Ureter (tissue), 1 donor: ENCODE measurements around the gene RYR3. TPM values are rescaled to one million over a fixed set of nuclear protein-coding genes. Genes with fewer than 3 reads are reported as not detected.

Source experiments
- DNase-seq: peaks from one replicate; pipeline ENCODE4 v3.0.0-alpha.2; 2020; ENCODE audit warnings: low spot score
- total RNA-seq: library from RNA; stranded (reverse); gene quantifications from one replicate; pipeline ENCODE4 v1.2.4, GENCODE V29; 2023
- donor health status: DM: yes; HTN: yes; CAD: no.

RYR3 gene
- total RNA-seq, 1 donor from 2014 or later, result 10.6 TPM

DNA sequence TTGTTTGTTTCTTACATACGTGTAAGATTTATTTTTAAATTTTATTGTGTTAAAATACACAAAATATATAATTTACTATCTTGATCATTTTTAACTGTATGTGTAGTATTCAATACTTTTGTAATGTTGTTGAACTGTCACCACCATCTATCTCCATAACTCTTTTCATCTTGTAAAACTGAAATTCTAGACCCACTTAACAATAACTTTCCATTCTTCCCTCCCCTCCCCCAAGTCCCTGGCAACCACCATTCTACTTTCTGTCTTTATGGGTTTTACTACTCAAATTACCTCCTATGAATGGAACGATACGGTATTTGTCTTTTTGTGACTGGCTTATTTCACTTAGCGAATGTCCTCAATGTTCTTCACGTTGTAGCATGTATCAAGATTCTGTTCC lies 395.4 kb downstream of the RYR3 start:
- DNase-seq, result no peak

DNA sequence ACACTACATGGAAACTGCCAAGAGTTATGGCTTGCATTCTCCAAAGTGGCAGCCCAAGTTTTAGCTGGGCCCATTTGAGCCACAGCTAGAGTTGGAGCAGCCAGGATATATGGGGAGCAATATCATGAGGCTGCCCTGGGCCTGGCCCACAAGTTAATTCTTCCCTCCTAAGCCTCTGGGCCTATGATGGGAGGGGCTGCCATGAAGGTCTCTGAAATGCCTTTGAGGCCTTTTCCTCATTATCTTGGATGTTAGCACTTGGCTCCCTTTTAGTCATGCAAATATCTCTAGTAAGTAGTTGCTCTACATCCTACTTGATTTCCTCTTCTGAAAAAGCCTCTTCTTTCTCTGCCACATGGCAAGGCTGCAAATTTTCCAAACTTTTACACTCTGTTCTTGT lies 400.0 kb downstream of the RYR3 start:
- no peak for DNase-seq

DNA sequence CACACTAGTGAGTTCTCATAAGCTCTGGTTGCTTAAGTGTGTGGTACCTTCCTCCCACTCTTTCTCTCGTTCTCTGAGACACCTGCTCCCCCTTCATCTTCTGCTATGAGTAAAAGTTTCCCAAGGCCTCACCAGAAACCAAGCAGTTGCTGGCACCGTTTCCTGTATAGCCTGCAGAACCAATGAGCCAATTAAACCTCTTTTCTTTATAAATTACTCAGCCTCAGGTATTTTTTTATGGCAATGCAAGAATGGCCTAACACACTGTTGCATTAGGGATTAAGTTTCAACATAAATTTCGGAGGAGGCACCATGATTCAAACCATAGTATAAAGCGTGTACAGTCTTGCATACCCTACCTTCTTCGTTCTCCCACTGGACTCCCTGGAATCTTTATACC lies 405.3 kb downstream of the RYR3 start:
- no peak for DNase-seq

DNA sequence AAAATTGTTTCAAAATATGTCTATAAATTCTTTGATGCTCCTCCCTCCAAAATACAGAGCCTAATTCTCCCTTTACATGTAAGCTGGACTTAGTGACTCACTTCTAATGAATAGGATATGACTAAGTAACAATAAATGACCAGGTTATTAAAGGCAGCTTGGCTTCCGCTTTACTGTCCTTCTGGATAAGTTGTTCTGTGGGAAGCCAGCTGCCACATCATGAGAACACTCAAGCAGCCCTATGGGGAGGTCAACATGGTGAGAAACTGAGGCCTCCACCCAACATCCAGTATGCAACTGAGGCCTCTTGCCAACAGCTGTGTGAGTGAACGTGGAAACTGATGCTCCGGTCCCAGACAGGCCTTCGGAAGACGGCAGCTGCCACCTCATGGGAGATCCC lies 410.2 kb downstream of the RYR3 start:
- DNase-seq, result no peak

DNA sequence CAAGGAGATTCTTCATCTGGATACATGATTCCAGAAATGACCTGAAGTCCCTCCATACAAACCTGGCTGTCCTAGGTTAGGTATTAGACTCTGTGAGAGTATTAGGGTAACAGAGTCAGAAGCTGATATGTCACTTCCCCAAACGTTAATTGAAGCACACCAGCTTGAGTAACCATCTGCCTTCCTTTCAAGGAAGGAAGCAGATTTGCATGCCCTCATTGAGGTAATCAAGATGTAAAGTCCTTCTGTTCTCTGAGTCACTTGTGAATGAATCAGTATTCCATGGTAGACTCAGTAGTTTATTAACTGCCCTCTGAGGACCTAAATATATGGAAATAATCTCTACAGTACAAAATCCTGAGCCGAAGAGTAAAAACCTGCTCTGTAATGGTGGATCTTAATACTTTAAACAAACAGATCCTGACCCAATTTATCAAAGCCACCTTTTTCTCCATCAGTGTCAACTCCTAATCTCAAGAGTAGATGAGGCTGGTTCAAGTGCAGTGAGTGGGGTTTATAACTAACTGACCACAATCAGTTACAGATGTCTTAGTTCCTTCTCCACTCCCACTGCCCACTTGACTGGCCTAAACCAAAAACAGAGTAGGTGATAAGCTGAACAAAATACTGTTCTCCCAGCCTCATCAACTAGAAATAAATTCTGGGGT lies 411.4 kb downstream of the RYR3 start:
- no peak for DNase-seq

DNA sequence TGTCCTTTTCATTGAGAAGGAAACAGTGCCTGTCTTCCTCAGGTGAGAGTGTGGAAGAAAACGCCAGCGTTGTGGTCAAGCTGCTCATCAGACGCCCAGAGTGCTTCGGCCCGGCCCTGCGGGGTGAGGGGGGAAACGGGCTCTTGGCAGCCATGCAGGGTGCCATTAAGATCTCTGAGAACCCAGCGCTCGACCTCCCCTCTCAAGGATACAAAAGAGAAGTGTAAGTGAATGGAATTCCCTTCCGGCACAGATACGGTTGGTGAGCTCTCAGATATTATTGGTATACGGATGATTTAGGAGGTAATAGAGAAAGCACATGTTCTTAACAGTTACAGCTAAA lies 411.9 kb downstream of the RYR3 start:
- DNase-seq, result no peak

DNA sequence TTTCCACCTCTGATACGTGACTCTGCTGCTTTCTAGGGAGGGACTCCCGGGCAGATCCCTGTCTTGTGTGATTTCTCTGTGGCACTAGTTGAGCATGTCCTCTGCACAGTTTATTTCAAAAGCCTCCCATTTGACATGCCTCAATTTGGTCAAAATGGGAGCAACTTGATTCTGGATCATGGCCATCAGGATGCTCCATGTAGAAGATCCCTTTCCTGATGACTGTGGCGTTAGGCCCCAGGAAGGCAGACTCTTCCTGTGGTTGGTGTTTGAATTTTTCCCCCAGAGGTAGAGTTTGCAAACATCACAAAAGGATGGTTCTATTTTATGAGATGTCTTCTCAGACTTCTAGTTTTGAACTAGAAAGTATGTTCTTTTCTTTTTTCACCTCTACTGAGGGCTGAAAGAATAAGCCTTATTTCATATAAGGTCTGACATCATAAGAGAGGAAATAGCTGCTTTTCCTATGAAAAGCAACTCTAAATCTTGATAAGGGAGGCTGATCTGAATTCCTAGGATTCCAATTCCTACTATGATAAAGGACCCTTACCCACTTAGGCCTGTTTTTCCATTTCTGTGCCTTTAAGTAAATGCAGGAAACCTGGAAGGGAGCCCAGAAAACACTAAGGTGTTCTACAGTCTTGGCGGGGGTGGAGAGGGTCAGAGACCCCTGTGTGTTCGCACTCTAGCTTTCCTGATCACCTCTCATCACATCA lies 413.7 kb downstream of the RYR3 start:
- no peak for DNase-seq

DNA sequence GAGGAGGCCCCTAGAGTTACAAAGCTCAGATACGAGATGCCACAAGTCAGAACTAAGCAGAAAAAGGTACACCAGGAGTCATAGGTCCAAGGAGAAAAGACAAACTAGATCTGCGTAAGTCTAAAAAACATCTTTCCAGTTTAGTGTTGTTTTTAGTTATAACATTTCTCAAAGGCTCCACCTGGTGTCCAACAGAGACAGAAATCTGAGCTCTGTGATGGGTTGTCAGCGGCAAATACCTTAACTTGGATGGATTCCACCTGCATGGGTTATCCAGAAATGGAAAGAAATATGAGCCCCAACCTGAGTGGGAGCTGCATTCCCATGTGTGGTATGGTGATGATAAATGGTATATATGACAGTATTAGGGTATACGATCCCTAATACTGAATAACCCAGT lies 418.9 kb downstream of the RYR3 start:
- no peak for DNase-seq

DNA sequence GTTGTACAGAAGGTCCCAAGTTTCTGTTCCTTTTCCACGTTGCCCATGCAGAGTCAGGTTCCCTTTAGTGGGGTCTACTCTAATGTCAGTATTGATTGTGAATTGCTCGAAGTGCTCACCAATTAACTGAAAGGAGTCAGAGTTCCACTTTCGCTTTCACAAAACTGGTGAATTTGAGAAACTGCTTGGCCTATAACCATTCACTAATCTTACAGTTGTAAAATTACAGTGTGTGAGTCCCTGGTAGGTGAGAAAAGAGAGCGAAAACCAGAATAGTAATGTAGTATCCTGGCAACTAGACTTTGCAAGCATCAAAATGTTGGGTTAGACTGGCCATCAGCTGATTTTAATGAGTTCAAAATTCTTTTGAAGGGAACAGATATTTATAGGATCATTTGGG lies 420.0 kb downstream of the RYR3 start:
- no peak for DNase-seq

DNA sequence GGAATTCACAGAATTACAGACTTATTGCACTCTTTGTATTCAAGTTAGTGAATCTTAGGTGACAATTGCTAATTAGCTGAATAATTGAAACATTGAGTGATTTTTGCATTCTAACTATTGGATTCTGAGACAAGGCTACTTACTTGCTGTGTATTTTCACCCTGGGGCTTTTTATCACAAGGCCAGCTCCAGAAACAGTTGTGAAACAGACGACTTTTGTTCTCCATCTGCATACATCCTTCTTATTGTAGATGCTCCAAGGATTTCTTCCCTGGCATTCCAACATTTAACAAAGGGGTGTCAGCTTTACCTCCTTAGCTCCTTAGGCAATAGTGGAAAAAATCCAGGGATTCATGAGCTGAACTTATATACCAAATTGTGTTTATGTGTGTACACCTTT lies 424.4 kb downstream of the RYR3 start:
- no peak for DNase-seq

DNA sequence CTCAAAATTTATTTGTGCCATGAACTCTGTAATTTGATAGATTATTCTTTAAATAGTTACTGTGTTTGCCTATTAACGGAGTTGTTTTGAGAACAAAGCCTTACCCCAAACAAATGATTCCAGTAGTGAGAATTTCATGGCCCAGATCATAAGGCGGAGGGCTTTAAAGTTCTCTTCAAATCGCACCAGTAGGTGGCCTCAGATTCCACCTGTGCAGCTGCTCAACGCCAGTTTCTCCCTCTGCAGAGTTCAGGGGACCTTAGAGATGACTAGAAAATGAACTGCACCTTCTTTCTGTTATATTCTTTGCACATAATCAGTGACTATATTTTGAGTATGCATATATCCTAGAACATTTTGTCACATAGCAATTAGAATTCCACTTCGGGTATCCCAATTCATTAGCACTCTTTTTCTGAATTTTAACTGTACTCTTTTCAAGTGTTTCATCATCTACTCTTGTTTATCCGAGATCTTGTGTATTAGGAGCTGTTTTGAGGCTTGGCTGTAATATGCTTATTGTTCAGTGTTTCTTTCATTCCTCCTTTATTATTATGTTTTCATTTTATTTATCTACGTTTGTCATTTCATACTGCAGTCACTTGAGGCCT lies 425.0 kb downstream of the RYR3 start:
- DNase-seq, result no peak

DNA sequence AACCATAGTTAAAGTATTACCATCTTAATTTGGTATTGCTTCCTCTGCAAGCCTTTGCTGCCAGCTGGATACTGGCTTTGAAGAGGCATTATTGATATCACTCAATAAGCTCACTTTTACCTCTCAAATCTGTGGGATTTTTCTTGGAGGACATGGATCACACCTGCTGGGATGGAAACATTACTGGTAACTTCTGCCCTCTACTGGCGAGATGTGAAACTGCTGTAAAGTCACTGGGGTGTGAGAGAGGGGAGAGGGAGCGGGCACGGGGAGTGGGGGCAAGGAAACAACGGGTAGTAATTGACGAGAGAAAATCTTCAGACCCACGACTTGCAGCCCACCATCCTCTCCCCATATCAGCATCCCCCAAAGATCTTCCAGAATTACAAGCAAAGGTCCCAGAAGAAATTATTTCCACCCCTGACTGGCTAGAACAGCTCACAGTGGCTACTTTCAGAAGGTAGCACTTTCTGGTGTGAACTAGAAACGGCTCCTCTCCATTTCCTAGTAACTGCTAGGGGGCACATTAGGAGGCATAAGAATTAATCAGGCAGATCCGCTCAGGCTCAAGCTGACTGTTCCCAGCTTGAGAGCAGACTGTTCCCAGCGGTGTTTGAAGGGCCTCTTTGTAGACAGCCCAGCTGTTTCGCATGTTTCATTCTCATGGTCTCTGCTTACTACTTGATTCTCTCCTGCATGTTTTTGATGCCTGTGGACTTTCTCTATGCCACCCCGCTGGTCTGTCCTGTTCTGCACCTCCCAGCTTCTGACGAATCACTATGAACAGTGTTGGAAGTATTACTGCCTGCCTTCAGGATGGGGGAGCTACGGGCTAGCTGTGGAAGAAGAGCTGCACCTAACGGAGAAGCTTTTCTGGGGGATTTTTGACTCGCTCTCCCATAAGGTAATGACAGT lies 427.2 kb downstream of the RYR3 start:
- no peak for DNase-seq

DNA sequence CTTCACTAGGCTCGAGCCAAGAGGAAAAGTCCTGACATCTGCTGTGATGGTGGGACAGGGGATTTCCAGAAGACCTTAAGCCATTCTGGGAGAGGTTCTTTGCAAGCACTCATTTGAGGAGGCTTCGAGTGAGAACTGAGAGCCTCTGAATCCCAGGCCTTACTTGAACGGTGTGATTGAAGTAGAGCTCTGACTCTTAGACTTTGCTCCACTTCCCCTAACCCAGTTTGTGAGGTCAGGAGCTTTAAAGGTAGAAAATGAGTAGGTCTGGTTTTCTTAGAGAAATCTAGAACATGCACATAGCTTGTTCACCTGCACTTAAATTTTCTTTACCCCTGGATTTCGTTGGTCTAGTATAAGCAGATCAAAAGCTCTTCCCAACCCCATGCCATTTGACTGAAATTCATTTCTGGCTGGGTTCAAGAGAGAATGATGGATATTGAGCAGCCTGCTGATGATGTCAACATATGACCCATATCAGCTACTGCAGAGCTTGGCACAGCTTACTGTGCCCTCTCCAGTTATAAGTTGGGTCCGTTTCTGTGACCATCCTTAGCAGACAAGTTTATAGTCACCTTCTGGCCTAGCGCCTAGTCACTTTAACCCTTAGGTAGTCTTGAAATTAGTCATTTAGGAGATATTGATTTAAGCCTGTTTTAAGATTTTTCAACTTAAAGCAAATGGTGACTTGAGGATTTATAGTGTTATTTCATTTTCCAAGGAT lies 428.3 kb downstream of the RYR3 start:
- DNase-seq, result no peak

DNA sequence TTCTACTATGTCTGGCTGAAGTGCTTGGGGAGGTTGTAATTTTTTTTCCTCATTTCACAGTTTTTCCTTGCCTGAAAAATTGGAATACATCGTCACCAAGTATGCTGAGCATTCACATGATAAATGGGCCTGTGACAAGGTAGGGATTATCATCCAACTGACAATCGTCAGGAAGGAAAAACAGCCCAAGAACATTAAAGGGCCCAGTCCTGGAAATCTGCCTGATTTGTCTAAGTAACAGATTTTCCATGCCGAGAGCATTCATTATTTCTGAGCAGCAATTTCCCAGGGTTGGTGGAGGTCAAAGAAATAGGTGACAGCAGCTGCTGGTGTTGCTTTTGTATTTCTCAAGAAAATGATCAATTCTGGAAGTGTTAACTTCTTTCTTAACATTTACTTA lies 431.5 kb downstream of the RYR3 start:
- no peak for DNase-seq

DNA sequence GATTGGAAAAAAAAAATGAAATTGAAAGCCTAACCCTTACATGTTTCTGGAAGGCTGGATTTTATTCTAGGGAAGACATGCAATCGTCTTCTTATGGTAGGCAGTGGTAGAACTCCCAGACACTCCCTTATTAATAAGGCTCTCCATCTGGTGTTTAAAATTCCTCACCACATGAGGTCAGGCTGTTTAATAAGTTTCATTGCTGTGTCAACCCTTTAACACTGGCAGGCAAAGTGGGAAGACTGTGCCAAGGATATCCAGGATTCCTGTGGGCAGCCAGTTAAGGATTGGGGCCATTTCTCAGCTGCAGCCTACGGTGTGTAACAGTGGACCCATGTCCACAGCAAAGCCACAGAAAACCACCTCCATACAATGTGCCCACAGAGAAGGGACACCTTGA lies 432.0 kb downstream of the RYR3 start:
- DNase-seq, result no peak

DNA sequence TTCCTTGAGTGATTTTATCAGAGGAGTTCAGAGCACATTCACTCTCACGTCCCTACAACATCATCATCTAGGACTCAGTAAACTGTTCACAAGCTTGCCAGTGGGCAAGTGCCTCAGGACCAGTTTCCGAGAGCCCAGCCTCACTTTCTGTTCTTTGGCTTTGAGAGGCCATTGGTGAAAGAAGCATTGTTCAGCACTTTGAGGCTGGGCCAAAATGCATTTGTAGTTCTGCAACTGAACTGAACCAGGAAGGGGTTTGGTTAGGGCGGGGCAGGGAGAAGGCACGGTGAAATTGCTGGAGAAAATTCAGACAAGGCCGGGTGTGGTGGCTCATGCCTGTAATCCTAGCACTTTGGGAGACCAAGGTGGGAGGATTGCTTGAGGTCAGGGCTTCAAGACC lies 435.4 kb downstream of the RYR3 start:
- DNase-seq, result no peak

DNA sequence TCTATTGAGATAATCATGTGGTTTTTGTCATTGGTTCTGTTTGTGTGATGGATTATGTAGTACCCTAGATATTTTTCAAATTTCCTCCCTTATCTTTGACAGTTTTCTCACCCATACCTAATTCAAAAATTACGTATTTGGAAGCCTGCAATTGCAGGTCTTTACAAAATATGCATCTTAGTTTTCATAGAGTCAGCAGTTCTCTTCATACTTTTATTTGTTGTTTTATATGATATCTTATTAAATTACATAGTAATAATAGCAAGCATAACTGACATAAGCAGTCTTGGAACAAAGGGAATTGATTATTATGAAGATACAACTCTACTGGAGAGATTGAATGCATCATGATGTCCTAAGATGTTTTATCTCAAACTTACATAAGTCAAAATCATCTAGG lies 442.2 kb downstream of the RYR3 start:
- no peak for DNase-seq

DNA sequence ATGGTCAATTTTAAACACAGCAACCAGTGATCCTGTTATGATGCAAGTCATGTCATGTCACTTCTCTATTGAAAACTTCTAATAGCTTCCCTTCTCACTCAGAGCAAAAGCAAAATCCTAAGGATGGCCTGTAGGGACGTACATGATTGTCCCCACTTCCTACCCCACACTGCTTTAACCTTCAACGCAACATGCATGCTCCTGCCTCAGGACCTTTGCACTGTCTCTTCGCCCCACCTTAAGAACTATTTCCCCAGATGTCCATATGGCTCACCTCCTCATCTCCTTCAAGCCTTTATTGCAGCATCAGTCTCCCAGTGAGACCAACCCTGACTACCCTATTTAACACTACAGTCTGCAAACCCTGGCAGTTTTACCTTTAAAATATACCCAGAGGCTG lies 443.5 kb downstream of the RYR3 start:
- no peak for DNase-seq

DNA sequence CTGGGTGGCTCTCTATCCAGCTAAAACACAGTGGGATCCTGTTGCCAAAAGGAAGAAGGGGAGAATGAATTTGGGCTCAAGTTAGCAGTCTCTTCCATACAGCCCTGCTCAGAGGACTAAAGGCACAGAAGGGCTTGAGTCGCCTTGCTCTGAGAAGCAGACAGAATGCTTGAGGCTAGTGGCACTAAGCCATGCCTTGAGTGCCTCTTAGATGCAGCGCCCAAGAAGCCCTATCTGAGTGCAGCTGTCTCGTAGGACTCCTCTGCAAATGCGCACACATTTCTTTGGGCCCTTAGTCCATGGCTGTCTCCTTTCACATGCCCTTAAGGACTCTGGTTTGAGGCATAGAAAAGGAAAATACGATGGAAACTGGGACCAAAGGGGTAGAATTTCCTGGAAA lies 446.2 kb downstream of the RYR3 start:
- DNase-seq, result no peak

DNA sequence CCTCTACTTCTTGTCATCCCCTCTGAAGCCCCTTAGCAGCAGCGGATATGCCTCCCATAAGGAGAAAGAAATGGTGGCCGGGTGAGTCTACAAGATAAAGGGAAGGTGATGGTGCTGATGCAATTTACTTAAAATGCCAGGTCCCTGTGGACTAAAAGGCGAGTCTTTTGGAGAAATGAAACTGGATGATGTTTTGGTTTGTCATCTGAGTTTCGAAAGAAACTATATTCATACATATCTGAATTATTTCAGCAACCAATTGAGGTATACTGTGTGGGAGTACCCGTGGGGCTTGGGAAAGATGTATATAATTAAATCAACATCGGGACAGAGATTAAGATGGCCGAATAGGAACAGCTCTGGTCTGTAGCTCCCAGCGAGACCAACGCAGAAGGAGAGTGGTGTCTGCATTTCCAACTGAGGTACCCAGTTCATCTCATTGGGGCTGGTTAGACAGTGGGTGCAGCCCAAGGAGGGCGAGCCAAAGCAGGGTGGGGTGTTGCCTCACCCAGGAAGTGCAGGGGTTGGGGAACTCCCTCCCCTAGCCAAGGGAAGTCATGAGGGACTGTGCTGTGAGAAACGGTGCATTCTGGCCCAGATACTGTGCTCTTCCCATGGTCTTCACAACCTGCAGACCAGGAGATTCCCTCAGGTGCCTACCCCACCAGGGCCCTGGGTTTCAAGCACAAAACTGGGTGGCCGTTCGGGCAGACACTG lies 446.9 kb downstream of the RYR3 start:
- no peak for DNase-seq

DNA sequence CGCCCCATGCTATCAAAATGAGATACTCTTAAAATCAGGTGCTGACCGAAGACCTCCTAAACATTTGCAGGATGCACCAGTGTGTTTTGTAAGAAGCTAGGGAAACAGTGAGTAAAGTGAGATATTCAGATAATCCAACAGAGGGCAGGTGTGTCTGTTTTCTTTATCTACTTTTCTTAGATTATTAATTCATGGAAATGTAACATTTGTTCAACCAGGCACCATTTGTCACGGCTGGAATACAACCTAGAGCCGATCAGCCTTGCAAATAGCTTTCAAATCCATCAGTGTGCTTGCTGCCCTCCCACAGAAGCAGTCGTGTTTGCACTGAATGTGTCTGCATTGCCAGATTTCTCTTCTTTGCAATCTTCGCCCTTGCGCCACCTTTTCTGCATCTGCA lies 455.6 kb downstream of the RYR3 start:
- DNase-seq, result no peak
